Activated naive CD4-positive, alpha-beta T cell treated with anti-CD3 and anti-CD28 coated beads, Interleukin-2, amount 50 U/mL, for 72 hours (primary cell): ENCODE data around the gene PDHB. TPM values are rescaled to one million over a fixed set of nuclear protein-coding genes. Genes with fewer than 3 reads are reported as not detected.
"Not testable (repeated sequence)": the region's sequence is repeated elsewhere in the genome, so short reads cannot be mapped to it uniquely, and the experiment has no call there.

ENCODE experiments used
- ATAC-seq, 2 donors: fragments of 150-1000 bp; cut with Tn5 transposase; 2 replicates each; pipeline ENCODE4 v1.10.0; 2021; ENCODE audit warnings: mild to moderate bottlenecking in 2 of 2, moderate library complexity in 2 of 2
- DNase-seq, 2 donors: peaks; one replicate each; pipeline ENCODE4 v3.0.0; 2021 to 2022; ENCODE audit warnings: low spot score in 2 of 2
- H3K27ac Mint-ChIP-seq, 2 donors: one replicate each; pipeline ENCODE4 v1.8.0; 2022; ENCODE audit warnings: mild to moderate bottlenecking in 2 of 2, mixed read lengths in 2 of 2
- H3K36me3 Mint-ChIP-seq, 2 donors: one replicate each; pipeline ENCODE4 v1.8.0; 2022; ENCODE audit warnings: mixed read lengths in 2 of 2
- H3K9me3 Mint-ChIP-seq, 2 donors: one replicate each; pipeline ENCODE4 v1.8.0; 2022; ENCODE audit warnings: mixed read lengths in 2 of 2
- total RNA-seq, 2 donors: library from RNA; stranded (reverse); gene quantifications; one replicate each; pipeline ENCODE4 v1.2.3, GENCODE V29; 2022

Gene PDHB
- total RNA-seq, 2 donors from 2014 or later = 53.0 to 56.5 TPM

- DNase-seq (no peak), ATAC-seq (no peak)
- Mint-ChIP-seq H3K27ac (no peak overlapping the region), H3K36me3 (peaks cover 7 to 14% of the 10 kb centered on the region in 2 donors), H3K9me3 (peaks cover 10 to 12% of the 10 kb centered on the region in 2 donors)
These were observed 25.5 kb upstream of the PDHB start for GRCh38 chr3:58459160-58459559.

- Mint-ChIP-seq H3K27ac (no peak overlapping the region), H3K9me3 (peaks cover 18 to 21% of the 10 kb centered on the region in 2 donors), H3K36me3 (peaks cover 14 to 25% of the 10 kb centered on the region in 2 donors)
- ATAC-seq = no peak
- DNase-seq = no peak
These were observed 18.5 kb upstream of the PDHB start for GRCh38 chr3:58452176-58452575.

- Mint-ChIP-seq H3K9me3 (no peaks in the 10 kb centered on the region), H3K36me3 (no peaks in the 10 kb centered on the region), H3K27ac (no peak overlapping the region)
- no peak for ATAC-seq
- no peak for DNase-seq
These were observed 8.2 kb upstream of the PDHB start for GRCh38 chr3:58441514-58442450.

GRCh38 chr3:58440996-58441355, 7.3 kb upstream of the PDHB start:
- H3K9me3 Mint-ChIP-seq, DNase-seq, H3K27ac Mint-ChIP-seq, H3K36me3 Mint-ChIP-seq, ATAC-seq: not testable (repeated sequence)

GRCh38 chr3:58437276-58437675, 3.6 kb upstream of the PDHB start:
- not testable (repeated sequence) for H3K9me3 Mint-ChIP-seq, DNase-seq, ATAC-seq
- Mint-ChIP-seq H3K36me3 (peaks cover 0 to 12% of the 10 kb centered on the region in 2 donors), H3K27ac (peak overlapping the region in 1 of 2 donors; percentile 27)

- ATAC-seq = no peak
- peaks cover 0 to 12% of the 10 kb centered on the region in 2 donors for H3K36me3 Mint-ChIP-seq
- no peak overlapping the region for H3K27ac Mint-ChIP-seq
- H3K9me3 Mint-ChIP-seq = no peaks in the 10 kb centered on the region
- no peak for DNase-seq
These were observed 1.4 kb upstream of the PDHB start for GRCh38 chr3:58434990-58435389.

- DNase-seq (no peak), ATAC-seq (no peak)
- Mint-ChIP-seq H3K27ac (peak overlapping the region in 1 of 2 donors; percentile 92), H3K9me3 (no peaks in the 10 kb centered on the region), H3K36me3 (peaks cover 0 to 12% of the 10 kb centered on the region in 2 donors)
These were observed 879 bp upstream of the PDHB start for GRCh38 chr3:58434511-58434910.

GRCh38 chr3:58434168-58434504, 504 bp upstream of the PDHB start:
- no peak for ATAC-seq
- no peak for DNase-seq
- H3K27ac Mint-ChIP-seq = peak overlapping the region in 1 of 2 donors; percentile 92

GRCh38 chr3:58432905-58433304, 727 bp downstream of the PDHB start:
- H3K9me3 Mint-ChIP-seq = no peaks in the 10 kb centered on the region
- DNase-seq = no peak

More at GRCh38 chr3:58434168-58434504, 504 bp upstream of the PDHB start:
- peaks cover 0 to 12% of the 10 kb centered on the region in 2 donors for H3K36me3 Mint-ChIP-seq
- H3K9me3 Mint-ChIP-seq = no peaks in the 10 kb centered on the region

GRCh38 chr3:58429657-58430056, 4.0 kb downstream of the PDHB start:
- no peak for DNase-seq
- ATAC-seq = no peak
- H3K36me3 Mint-ChIP-seq = peaks cover 6 to 12% of the 10 kb centered on the region in 2 donors
- no peaks in the 10 kb centered on the region for H3K9me3 Mint-ChIP-seq
- no peak overlapping the region for H3K27ac Mint-ChIP-seq

More at GRCh38 chr3:58432905-58433304, 727 bp downstream of the PDHB start:
- ATAC-seq = no peak
- peaks cover 0 to 12% of the 10 kb centered on the region in 2 donors for H3K36me3 Mint-ChIP-seq
- H3K27ac Mint-ChIP-seq = peak overlapping the region; percentile 92 to 94

- H3K9me3 Mint-ChIP-seq = no peaks in the 10 kb centered on the region
- H3K27ac Mint-ChIP-seq = peak overlapping the region; percentile 4 to 45
- no peak for DNase-seq
- no peak for ATAC-seq
- H3K36me3 Mint-ChIP-seq = peaks cover 0 to 6% of the 10 kb centered on the region in 2 donors
These were observed 5.8 kb downstream of the PDHB start for GRCh38 chr3:58427661-58428361.

- no peak for ATAC-seq
- H3K27ac Mint-ChIP-seq = no peak overlapping the region
- H3K36me3 Mint-ChIP-seq = peaks cover 0 to 6% of the 10 kb centered on the region in 2 donors
These were observed 7.8 kb downstream of the PDHB start for GRCh38 chr3:58425782-58426181.

GRCh38 chr3:58424613-58425012, 9.0 kb downstream of the PDHB start:
- Mint-ChIP-seq H3K27ac (peak overlapping the region in 1 of 2 donors; percentile 9), H3K9me3 (no peaks in the 10 kb centered on the region), H3K36me3 (peaks cover 0 to 6% of the 10 kb centered on the region in 2 donors)
- ATAC-seq (no peak), DNase-seq (no peak)

More at GRCh38 chr3:58425782-58426181, 7.8 kb downstream of the PDHB start:
- no peak for DNase-seq
- no peaks in the 10 kb centered on the region for H3K9me3 Mint-ChIP-seq

GRCh38 chr3:58422756-58423325, 10.8 kb downstream of the PDHB start:
- no peak for ATAC-seq
- peak overlapping the region; percentile 52 to 66 for H3K27ac Mint-ChIP-seq
- H3K36me3 Mint-ChIP-seq = peaks cover 0 to 6% of the 10 kb centered on the region in 2 donors
- no peaks in the 10 kb centered on the region for H3K9me3 Mint-ChIP-seq
- no peak for DNase-seq

GRCh38 chr3:58421004-58421403, 12.6 kb downstream of the PDHB start:
- Mint-ChIP-seq H3K9me3 (no peaks in the 10 kb centered on the region), H3K27ac (peak overlapping the region in 1 of 2 donors; percentile 27), H3K36me3 (peaks cover 0 to 6% of the 10 kb centered on the region in 2 donors)
- no peak for ATAC-seq
- DNase-seq = no peak

GRCh38 chr3:58419780-58420507, 13.7 kb downstream of the PDHB start:
- H3K27ac Mint-ChIP-seq = peak overlapping the region in 1 of 2 donors; percentile 27
- ATAC-seq = peak in 1 of 2 donors; percentile 57
- H3K9me3 Mint-ChIP-seq = no peaks in the 10 kb centered on the region
- H3K36me3 Mint-ChIP-seq = peaks cover 0 to under 1% of the 10 kb centered on the region in 2 donors
- no peak for DNase-seq
